ENCODE data around the gene SLC12A7. TPM values are rescaled to one million over a fixed set of nuclear protein-coding genes. Genes with fewer than 3 reads are reported as not detected.

SLC12A7 gene
- total and polyA plus RNA-seq, 12 donors = 1.3 to 52.6 (median 24.4) TPM

- DNase-seq = peak in 5 of 7 donors; percentile 51 to 59 (median 52)
- TF ChIP-seq POLR2A (IDR thresholded peaks at IDR 0.05) = no peak
- no peak for TF ChIP-seq CTCF (IDR thresholded peaks at IDR 0.05)
Observed at GRCh38 chr5:1111241-1111726, 579 bp downstream of the SLC12A7 start.

GRCh38 chr5:1110307-1111240, 1.3 kb downstream of the SLC12A7 start:
- H3K27ac ChIP-seq = peak overlapping the region; percentile 46 to 88 (median 82)
- intact Hi-C loops (cut with DNase I) = no loop called here
- peak in 6 of 7 donors; percentile 53 to 72 (median 65) for DNase-seq
- H3K4me3 ChIP-seq = peak overlapping the region; percentile 32 to 98 (median 69)
- H3K4me1 ChIP-seq (replicated peaks in 1 of 2) = peaks cover 11 to 33% of the 10 kb centered on the region in 2 donors
- H3K27me3 ChIP-seq = no peaks in the 10 kb centered on the region
- no peaks in the 10 kb centered on the region for H3K36me3 ChIP-seq (replicated peaks in 1 of 2)
- H3K9me3 ChIP-seq (replicated peaks in 1 of 3) = no peaks in the 10 kb centered on the region
- 31 to 44% (median 40%) methylated on average over 13 to 35 of the region's 35 CpGs for WGBS, 4 donors
- TF ChIP-seq CTCF (IDR thresholded peaks at IDR 0.05) = no peak
- peak in 1 of 2 donors; percentile 15 for TF ChIP-seq POLR2A (IDR thresholded peaks at IDR 0.05)

More at GRCh38 chr5:1111241-1111726, 579 bp downstream of the SLC12A7 start:
- no peaks in the 10 kb centered on the region for H3K36me3 ChIP-seq (replicated peaks in 1 of 2)
- intact Hi-C loops (cut with DNase I) = no loop called here
- 0 to 1% (median 1%) methylated on average over 1 to 43 of the region's 43 CpGs; no CpG with 5 or more reads in 1 of the 4 donors for WGBS, 4 donors
- H3K9me3 ChIP-seq (replicated peaks in 1 of 3) = no peaks in the 10 kb centered on the region
- H3K27ac ChIP-seq = peak overlapping the region; percentile 46 to 88 (median 82)
- peaks cover 11 to 30% of the 10 kb centered on the region in 2 donors for H3K4me1 ChIP-seq (replicated peaks in 1 of 2)
- H3K27me3 ChIP-seq = no peaks in the 10 kb centered on the region
- peak overlapping the region; percentile 32 to 98 (median 69) for H3K4me3 ChIP-seq

GRCh38 chr5:1109542-1110306, 2.1 kb downstream of the SLC12A7 start:
- Histone ChIP-seq H3K36me3 (replicated peaks in 1 of 2) (no peaks in the 10 kb centered on the region), H3K9me3 (replicated peaks in 1 of 3) (no peaks in the 10 kb centered on the region), H3K4me1 (replicated peaks in 1 of 2) (peaks cover 11 to 34% of the 10 kb centered on the region in 2 donors), H3K27me3 (no peaks in the 10 kb centered on the region), H3K27ac (peak overlapping the region in 3 of 5 donors; percentile 53 to 88 (median 84)), H3K4me3 (peak overlapping the region in 1 of 4 donors; percentile 98)
- WGBS, 4 donors = 82 to 86% (median 84%) methylated on average over 10 to 26 of the region's 26 CpGs
- no peak for DNase-seq
- intact Hi-C loops (cut with DNase I) = no loop called here
- no peak for TF ChIP-seq CTCF (IDR thresholded peaks at IDR 0.05)
- TF ChIP-seq POLR2A (IDR thresholded peaks at IDR 0.05) = no peak

- H3K27ac ChIP-seq = peak overlapping the region in 4 of 5 donors; percentile 26 to 88 (median 75)
- no peak for TF ChIP-seq POLR2A (IDR thresholded peaks at IDR 0.05)
- no peak for TF ChIP-seq CTCF (IDR thresholded peaks at IDR 0.05)
- H3K9me3 ChIP-seq (replicated peaks in 1 of 3) = no peaks in the 10 kb centered on the region
- H3K36me3 ChIP-seq (replicated peaks in 1 of 2) = no peaks in the 10 kb centered on the region
- H3K4me3 ChIP-seq = no peak overlapping the region
- H3K27me3 ChIP-seq = no peaks in the 10 kb centered on the region
- H3K4me1 ChIP-seq (replicated peaks in 1 of 2) = peaks cover 19 to 41% of the 10 kb centered on the region in 2 donors
- DNase-seq = peak in 2 of 7 donors; percentile 40 to 47
- intact Hi-C loops (cut with DNase I) = no loop called here
- 69 to 85% (median 76%) methylated on average over 9 to 11 of the region's 11 CpGs for WGBS, 4 donors
Observed at GRCh38 chr5:1108865-1109174, 3.0 kb downstream of the SLC12A7 start.
